Esophagus muscularis mucosa (tissue), 4 donors: ENCODE data around the gene MS4A18. TPM values are rescaled to one million over a fixed set of nuclear protein-coding genes. Genes with fewer than 3 reads are reported as not detected.

Experiments
- DNase-seq: peaks from one replicate; pipeline ENCODE4 v3.0.0-alpha.2; 2017; ENCODE audit errors: extremely low spot score
- H3K27ac ChIP-seq, 4 donors: fragments of 200-600 bp; sonication (generic); replicated peaks in 1 of 4; 1 replicate in 3 of 4; 2 replicates in 1 of 4; pipeline ENCODE4 v1.5.1; 2016 to 2019; ENCODE audit warnings: mild to moderate bottlenecking in 1 of 4
- H3K27me3 ChIP-seq, 4 donors: fragments of 200-600 bp; sonication (generic); one replicate each; pipeline versions ENCODE4 v1.5.1 to v1.6.0; 2016 to 2019
- H3K36me3 ChIP-seq, 4 donors: fragments of 200-600 bp; sonication (generic); one replicate each; pipeline ENCODE4 v1.5.1; 2016 to 2019
- H3K4me1 ChIP-seq, 4 donors: fragments of 200-600 bp; sonication (generic); one replicate each; pipeline ENCODE4 v1.5.1; 2016 to 2019
- H3K4me3 ChIP-seq, 4 donors: fragments of 200-600 bp; sonication (generic); 1 replicate in 2 of 4; 2 replicates in 2 of 4; pipeline ENCODE4 v1.5.1; 2016 to 2019; ENCODE audit warnings: mild to moderate bottlenecking in 4 of 4, moderate library complexity in 1 of 4
- H3K9me3 ChIP-seq, 4 donors: fragments of 200-600 bp; sonication (generic); 1 replicate in 3 of 4; 2 replicates in 1 of 4; pipeline ENCODE4 v1.5.1; 2016 to 2019
- EP300 ChIP-seq: sonication (generic); formaldehyde crosslinking; IDR thresholded peaks from one replicate; pipeline ENCODE4 v1.6.1; 2017; ENCODE audit warnings: antibody characterized with exemption
- POLR2A ChIP-seq: fragments of 450-650 bp; IDR thresholded peaks from one replicate; pipeline ENCODE4 v1.6.1; 2017; ENCODE audit warnings: antibody characterized with exemption, moderate library complexity, mild to moderate bottlenecking, low read depth
- POLR2AphosphoS5 ChIP-seq, 2 donors: sonication (generic); formaldehyde crosslinking; IDR thresholded peaks; one replicate each; pipeline ENCODE4 v1.6.1; 2017; ENCODE audit warnings: antibody characterized with exemption in 2 of 2
- WGBS: methylation state at CpG from one replicate; pipeline ENCODE4 v1.1.5; 2018; 5-methylcytosine and 5-hydroxymethylcytosine counted together
- intact Hi-C: fragments of 100-400 bp; cut with DNase I; formaldehyde crosslinking; loops from one replicate; pipeline ENCODE4 v1.15.1; 2023
- total RNA-seq, 4 donors: library from RNA; depleted of rRNA; stranded (reverse); fragments of >200 nt; gene quantifications; one replicate each; pipeline versions ENCODE4 v1.1.0 to v1.2.1, GENCODE V29; 2016
- TF ChIP-seq, protein P1 (sequence below), 3 experiments: fragments of 200-600 bp in 2 of 3; fragments of 450-650 bp in 1 of 3; sonication (generic) in 2 of 3; IDR thresholded peaks; one replicate each; pipeline ENCODE4 v1.5.1; 2017 to 2019; ENCODE audit warnings: antibody characterized with exemption in 3 of 3, mild to moderate bottlenecking in 2 of 3, moderate library complexity in 1 of 3

The MS4A18 gene
- total RNA-seq, 4 donors from 2014 or later, result not detected

DNA sequence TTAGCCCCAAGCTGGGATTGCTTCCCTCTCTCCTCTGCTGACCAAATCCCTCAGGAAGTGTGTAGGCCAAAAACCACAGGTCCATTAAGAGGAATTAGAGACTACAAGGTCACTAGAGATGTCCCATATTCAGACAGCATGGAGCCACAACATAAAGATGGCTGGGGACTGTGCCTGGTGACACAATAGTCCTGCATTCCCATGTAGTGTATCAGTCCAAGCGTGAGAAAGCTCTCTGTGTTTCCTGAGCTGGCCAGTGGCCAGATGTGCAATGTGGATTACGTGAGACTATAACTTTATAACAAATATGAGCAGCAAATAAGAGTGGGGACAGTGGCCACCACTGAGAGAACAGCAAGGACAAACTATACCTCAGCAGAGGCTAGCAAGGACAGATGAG, 53.1 kb downstream of the MS4A18 start:
- intact Hi-C loops, result no loop called here
- Histone ChIP-seq H3K36me3 (no peaks in the 10 kb centered on the region), H3K9me3 (no peaks in the 10 kb centered on the region), H3K27me3 (no peaks in the 10 kb centered on the region), H3K4me3 (no peak overlapping the region), H3K4me1 (peaks cover 13 to 19% (median 15%) of the 10 kb centered on the region in 4 donors), H3K27ac (no peak overlapping the region)
- DNase-seq, result no peak
- TF ChIP-seq, protein P1, sequence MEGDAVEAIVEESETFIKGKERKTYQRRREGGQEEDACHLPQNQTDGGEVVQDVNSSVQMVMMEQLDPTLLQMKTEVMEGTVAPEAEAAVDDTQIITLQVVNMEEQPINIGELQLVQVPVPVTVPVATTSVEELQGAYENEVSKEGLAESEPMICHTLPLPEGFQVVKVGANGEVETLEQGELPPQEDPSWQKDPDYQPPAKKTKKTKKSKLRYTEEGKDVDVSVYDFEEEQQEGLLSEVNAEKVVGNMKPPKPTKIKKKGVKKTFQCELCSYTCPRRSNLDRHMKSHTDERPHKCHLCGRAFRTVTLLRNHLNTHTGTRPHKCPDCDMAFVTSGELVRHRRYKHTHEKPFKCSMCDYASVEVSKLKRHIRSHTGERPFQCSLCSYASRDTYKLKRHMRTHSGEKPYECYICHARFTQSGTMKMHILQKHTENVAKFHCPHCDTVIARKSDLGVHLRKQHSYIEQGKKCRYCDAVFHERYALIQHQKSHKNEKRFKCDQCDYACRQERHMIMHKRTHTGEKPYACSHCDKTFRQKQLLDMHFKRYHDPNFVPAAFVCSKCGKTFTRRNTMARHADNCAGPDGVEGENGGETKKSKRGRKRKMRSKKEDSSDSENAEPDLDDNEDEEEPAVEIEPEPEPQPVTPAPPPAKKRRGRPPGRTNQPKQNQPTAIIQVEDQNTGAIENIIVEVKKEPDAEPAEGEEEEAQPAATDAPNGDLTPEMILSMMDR (IDR thresholded peaks at IDR 0.05), result no peak
- TF ChIP-seq POLR2A (no peak), EP300 (no peak), POLR2AphosphoS5 (IDR thresholded peaks at IDR 0.05) (no peak)
- WGBS, result 62% methylated on average over 2 of the region's 2 CpGs

- Histone ChIP-seq H3K4me1 (peaks cover 10 to 16% (median 13%) of the 10 kb centered on the region in 4 donors), H3K36me3 (no peaks in the 10 kb centered on the region), H3K27ac (no peak overlapping the region), H3K9me3 (no peaks in the 10 kb centered on the region), H3K4me3 (no peak overlapping the region), H3K27me3 (no peaks in the 10 kb centered on the region)
- DNase-seq, result no peak
- intact Hi-C loops, result no loop called here
- 89% methylated on average over 2 of the region's 2 CpGs for WGBS
- TF ChIP-seq POLR2AphosphoS5 (IDR thresholded peaks at IDR 0.05) (no peak), EP300 (no peak), POLR2A (no peak)
- TF ChIP-seq, protein P1 (IDR thresholded peaks at IDR 0.05), result no peak
Observed at GRCh38 chr11:60780065-60780464, 55.5 kb downstream of the MS4A18 start.

- DNase-seq, result no peak
- TF ChIP-seq POLR2AphosphoS5 (IDR thresholded peaks at IDR 0.05) (no peak), POLR2A (no peak), EP300 (no peak)
- TF ChIP-seq, protein P1 (IDR thresholded peaks at IDR 0.05), result no peak
- no peaks in the 10 kb centered on the region for H3K9me3 ChIP-seq
- peaks cover 8 to 12% (median 9%) of the 10 kb centered on the region in 4 donors for H3K4me1 ChIP-seq
- intact Hi-C loops, result no loop called here
- H3K27ac ChIP-seq, result no peak overlapping the region
- no peak overlapping the region for H3K4me3 ChIP-seq
- H3K27me3 ChIP-seq, result no peaks in the 10 kb centered on the region
- no peaks in the 10 kb centered on the region for H3K36me3 ChIP-seq
Observed at GRCh38 chr11:60780774-60781173, 56.3 kb downstream of the MS4A18 start.

GRCh38 chr11:60781286-60781980, 56.9 kb downstream of the MS4A18 start:
- no peak for DNase-seq
- no peak overlapping the region for H3K27ac ChIP-seq
- TF ChIP-seq POLR2AphosphoS5 (IDR thresholded peaks at IDR 0.05) (no peak), POLR2A (no peak), EP300 (no peak)
- TF ChIP-seq, protein P1 (IDR thresholded peaks at IDR 0.05), result no peak
- intact Hi-C loops, result no loop called here
- no peaks in the 10 kb centered on the region for H3K36me3 ChIP-seq
- peaks cover 6 to 12% (median 9%) of the 10 kb centered on the region in 4 donors for H3K4me1 ChIP-seq
- H3K4me3 ChIP-seq, result no peak overlapping the region
- H3K9me3 ChIP-seq, result no peaks in the 10 kb centered on the region
- 79% methylated on average over 7 of the region's 7 CpGs for WGBS
- no peaks in the 10 kb centered on the region for H3K27me3 ChIP-seq

GRCh38 chr11:60781981-60782316, 57.4 kb downstream of the MS4A18 start:
- intact Hi-C loops, result no loop called here
- no peaks in the 10 kb centered on the region for H3K9me3 ChIP-seq
- no peaks in the 10 kb centered on the region for H3K27me3 ChIP-seq
- 89% methylated on average over 4 of the region's 4 CpGs for WGBS
- H3K36me3 ChIP-seq, result no peaks in the 10 kb centered on the region
- DNase-seq, result no peak
- no peak for TF ChIP-seq POLR2A
- TF ChIP-seq, protein P1 (IDR thresholded peaks at IDR 0.05), result no peak
- no peak for TF ChIP-seq POLR2AphosphoS5 (IDR thresholded peaks at IDR 0.05)
- no peak for TF ChIP-seq EP300
- H3K4me3 ChIP-seq, result no peak overlapping the region
- H3K27ac ChIP-seq, result no peak overlapping the region
- H3K4me1 ChIP-seq, result peaks cover 11 to 18% (median 13%) of the 10 kb centered on the region in 4 donors
